Measurements from ENCODE around the gene MINDY2.
"Not testable (repeated sequence)": the region's sequence is repeated elsewhere in the genome, so short reads cannot be mapped to it uniquely, and the experiment has no call there.

Gene MINDY2

DNA sequence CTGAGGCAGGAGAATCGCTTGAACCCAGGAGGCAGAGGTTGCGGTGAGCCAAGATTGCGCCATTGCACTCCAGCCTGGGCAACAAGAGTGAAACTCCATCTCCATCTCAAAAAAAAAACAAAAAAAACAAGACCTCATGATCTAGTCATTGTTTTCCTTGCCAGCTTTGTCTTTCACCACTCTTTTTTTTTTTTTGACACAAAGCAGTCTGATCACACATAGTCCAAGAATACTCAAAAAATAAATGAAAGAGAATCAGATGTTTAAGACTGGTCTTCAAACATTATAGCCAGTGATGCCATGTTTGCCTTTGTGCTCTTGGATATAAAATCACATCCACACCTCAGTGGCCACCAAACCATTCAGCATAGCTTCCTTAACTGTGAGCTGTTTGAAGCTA, 15.8 kb upstream of the MINDY2 start:
- no peak for DNase-seq (ENCODE audit: low read depth)

DNA sequence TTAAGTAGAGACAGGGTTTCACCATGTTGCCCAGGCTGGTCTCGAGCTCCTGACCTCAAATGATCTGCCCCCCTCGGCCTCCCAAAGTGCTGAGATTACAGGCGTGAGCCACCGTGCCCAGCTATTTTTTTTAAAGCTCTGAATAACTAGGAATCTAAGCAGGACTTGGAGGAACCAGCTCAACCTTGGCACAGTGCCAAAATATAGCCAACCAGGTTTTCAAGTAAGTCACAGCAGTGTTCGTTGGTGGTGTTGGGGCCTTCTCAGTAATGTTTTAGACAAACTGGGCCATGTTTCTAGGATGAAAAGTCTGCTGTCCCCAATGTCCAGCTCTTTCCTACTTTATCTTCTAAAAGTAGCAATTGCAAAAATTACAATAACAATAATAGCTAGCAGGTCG, 15.1 kb upstream of the MINDY2 start:
- no peak for DNase-seq (ENCODE audit: low read depth)

DNA sequence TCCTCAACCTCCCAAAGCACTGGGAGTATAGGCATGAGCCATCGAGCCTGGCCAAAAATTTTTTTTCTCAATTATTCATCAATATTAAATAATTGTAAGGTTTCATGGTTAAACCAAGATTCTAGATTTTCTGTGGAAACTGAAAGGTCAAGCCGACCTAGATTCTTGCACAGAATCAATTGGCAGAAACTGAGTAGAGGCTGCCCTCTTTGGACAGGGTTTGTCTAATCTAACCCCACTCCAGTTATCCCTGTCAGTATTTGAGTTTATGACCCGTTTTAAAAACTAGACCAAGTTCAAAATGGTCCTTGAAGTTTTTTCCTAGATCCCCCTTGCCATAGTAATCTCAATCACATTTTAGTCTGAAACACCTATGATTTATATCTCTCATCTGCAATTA, 13.0 kb upstream of the MINDY2 start:
- no peak for DNase-seq (ENCODE audit: low read depth)

DNA sequence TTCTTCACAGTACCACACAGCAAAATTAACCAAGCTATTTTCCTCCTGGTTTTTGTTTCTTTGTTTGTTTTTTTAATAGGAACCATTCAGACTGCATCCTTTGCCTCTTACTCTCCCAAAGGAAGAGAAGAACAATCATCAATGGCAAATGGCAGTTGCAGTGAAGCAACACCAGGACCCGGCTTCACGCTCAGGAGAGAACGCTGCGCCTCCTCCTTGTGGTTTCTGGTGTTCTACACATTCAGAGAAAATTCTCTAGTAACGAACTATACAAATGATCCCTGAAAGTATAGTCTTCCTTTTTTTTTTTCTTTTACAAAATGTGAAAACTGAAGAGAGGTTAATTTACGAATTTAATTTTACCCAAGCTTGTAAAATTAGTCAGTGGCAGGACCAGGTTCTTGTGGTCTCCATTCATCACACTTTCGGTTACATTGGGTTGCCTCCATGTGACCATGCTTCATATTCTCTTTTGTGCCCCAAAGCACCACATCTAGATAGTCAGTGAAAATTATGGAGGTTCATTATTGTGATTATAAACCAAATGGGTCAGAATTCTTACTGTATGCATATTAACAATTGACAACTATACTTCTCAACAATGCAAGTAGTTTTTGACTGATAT, 10.6 kb upstream of the MINDY2 start:
- no peak for DNase-seq (ENCODE audit: low read depth)

DNA sequence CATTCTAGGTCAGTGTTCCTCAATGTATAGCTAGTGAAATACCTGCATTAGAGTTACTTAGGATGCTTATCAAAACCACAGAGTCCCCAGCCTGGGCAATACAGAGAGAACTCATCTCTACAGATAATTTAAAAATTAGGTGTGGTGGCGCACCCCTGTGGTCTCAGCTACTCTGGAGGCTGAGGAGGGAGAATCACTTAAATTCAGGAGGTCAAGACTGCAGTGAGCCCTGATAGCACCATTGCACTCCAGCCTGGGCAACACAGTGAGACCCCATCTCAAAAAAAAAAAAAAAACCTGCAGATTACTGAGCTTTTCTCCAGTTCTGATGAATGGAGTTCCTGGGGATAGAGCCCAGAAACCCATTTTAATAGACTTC, 10.1 kb upstream of the MINDY2 start:
- no peak for DNase-seq (ENCODE audit: low read depth)

DNA sequence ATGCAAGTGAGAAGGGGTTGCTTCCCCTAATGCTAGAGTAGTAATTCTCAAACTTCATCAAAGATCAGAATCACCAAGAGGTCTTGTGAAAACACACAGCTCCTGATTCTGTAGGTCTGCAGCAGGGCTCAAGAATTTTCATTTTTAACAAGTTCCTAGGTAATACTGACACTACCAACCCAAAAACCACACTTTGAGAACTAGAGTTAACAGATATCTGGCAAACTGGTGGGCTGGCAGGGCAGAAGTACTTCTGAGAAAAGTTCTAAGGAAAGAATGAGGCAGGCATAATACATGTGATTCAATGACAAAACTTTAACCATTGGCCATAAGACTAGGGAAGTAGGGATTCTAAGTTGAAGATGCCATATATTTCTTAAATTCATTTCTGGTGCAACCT, 8.8 kb upstream of the MINDY2 start:
- no peak for DNase-seq (ENCODE audit: low read depth)

DNA sequence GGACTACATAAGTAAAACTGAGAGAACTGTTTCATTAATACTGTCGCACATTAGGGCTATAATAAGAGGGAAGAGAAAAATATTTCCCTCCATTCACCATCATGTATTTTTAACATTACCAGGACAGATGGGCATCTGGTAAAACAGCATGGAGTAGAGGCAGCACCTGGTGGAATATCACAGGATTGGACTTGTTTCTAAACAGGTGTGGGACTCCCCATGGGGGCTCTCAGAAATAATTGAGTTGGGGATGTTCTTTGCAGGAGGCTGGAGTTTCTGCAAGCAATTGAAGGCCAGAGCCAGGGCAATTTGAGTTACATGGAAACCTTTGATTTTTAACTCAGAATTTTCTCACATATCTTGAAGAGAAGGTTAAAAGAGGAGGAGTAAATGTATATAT, 8.4 kb upstream of the MINDY2 start:
- DNase-seq (ENCODE audit: low read depth), result no peak

DNA sequence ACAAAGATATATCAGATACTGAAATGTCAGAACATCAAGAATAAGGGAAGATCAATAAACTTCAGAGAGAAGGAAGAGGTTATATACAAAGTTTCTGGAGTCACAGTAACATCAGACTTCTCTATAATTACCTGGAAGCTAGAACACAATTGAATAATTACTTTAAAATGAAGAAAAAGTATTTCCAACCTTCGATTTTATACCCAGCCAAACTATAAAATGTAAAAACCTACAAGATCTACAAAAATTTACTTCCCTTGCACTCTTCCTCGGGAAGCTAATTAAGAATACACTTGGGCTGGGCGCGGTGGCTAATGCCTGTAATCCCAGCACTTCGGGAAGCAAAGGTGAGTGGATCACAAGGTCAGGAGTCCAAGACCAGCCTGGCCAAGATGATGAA, 6.6 kb upstream of the MINDY2 start:
- no peak for DNase-seq (ENCODE audit: low read depth)

DNA sequence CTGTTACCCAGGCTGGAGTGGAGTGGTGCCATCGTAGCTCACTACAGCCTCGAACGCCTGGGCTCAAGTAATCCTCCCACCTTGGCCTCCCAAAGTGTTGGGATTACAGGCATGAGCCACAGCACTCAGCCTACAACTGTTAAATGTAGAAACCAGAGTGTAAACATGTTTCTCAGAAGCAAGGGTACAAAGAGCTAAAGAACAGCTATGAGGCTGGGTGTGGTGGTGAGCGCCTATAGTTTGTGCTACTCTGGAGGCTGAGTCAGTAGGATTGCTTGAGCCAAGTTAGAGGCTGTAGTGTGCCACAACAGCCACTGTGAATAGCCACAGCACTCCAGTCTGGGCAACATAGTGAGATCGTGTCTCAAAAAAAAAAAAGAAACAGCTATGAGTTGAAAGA, 4.8 kb upstream of the MINDY2 start:
- no peak for DNase-seq (ENCODE audit: low read depth)

DNA sequence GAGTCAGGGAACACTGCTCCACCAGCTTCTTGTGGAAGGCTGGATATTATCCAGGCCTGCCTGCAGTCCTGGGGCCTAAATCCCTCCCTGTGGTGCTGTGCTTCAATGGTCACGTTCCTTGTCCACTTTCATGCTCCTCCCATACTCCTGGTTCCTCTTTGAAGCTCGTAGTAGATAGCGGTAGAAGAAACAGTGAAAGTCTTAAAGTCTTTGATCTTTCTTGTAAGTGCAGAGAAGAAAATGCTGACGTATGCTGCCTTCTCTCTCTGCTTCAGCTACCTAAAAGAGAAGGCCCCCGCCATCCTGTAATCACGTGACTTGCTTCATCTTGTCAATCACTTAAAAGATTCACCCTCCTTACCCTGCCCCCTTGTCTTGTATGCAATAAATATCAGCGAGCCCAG, 2.5 kb upstream of the MINDY2 start:
- DNase-seq (ENCODE audit: low read depth), result not testable (repeated sequence)

DNA sequence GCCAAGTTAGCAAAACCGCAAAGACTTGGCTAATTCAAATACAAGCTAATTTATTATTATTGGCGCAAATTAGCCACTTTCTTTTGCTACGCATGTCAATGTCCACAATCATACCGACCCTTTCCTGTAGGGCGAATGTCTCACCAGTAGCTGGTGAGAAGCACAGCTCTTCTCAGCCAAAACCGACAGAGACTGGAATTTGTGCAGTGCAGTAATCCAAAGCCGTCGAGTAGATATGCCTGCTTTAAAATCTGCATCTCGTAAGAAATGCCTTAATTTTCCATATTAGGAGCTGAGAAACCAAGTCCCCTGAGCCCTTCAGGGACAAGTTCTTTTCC, 614 bp upstream of the MINDY2 start:
- no peak for DNase-seq (ENCODE audit: low read depth)

DNA sequence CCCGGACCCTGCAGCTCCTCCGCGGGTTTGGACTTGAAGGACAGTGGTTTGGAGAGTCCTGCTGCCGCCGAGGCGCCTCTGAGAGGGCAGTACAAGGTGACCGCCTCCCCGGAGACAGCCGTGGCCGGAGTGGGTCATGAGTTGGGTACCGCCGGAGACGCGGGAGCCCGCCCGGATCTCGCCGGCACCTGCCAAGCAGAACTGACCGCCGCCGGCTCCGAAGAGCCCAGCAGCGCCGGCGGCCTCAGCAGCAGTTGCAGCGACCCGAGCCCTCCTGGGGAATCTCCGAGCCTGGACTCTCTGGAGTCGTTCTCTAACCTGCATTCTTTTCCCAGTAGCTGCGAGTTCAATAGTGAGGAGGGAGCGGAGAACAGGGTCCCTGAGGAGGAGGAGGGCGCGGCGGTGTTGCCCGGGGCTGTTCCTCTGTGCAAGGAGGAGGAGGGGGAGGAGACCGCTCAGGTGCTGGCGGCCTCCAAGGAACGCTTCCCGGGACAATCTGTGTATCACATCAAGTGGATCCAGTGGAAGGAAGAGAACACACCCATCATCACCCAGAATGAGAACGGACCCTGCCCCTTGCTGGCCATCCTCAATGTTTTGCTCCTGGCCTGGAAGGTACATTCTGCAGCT, 634 bp downstream of the MINDY2 start:
- DNase-seq (ENCODE audit: low read depth), result no peak

DNA sequence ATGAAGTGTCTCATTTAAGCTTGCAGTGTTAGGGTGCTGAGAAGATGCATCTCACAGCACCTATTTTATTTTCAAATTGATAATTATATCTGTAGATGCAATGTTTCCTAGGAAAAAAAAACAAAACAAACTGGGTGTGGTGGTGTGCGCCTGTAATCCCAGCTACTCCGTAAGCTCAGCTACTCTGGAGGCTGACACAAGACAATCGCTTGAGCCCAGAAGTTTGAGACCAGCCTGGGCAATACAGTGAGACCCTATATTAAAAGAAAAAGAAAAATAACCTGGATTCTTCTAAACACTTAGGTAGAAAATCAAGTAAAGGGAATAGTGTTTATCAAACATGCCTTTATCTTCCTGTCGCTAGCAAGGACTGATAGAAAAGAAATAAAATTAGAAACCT, 1.9 kb downstream of the MINDY2 start:
- DNase-seq (ENCODE audit: low read depth), result no peak

DNA sequence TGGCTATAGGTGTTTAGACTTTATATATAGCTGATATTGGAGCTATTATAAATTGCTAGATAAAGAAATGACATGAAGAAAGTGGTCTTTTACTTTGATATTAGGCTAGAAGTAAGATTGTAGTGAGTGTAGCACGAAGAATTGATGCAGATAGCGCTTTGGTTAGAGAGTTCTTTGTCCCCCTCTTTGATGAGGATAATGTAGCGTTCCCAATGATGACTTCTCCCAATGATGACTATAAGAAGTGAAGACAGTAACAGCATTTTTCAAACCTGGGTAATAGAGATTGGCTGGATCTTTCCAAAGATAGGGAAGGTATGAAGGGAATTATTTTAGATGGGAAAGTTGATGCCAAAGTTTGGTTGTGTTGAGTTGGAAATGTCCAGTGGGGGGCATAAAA, 4.3 kb downstream of the MINDY2 start:
- DNase-seq (ENCODE audit: low read depth), result no peak

DNA sequence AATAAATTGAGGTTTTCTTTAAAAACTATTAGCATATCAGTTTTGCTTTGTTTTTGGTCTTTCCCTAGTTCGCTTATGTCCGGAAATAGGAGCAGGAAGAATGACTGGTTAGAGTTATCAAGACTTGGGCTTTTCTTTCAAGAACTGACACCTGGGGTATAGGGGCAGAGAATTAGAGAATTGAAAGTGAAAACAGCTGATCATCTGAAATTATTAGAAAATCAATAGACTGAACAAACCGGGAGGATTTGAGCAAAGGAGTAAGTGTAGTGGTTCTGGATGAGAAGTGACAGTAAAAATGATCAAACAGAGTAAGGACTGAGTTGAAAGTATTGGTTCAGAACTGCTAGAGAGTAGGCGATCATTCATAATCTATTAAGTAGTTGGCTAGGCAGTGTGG, 6.0 kb downstream of the MINDY2 start:
- no peak for DNase-seq (ENCODE audit: low read depth)

DNA sequence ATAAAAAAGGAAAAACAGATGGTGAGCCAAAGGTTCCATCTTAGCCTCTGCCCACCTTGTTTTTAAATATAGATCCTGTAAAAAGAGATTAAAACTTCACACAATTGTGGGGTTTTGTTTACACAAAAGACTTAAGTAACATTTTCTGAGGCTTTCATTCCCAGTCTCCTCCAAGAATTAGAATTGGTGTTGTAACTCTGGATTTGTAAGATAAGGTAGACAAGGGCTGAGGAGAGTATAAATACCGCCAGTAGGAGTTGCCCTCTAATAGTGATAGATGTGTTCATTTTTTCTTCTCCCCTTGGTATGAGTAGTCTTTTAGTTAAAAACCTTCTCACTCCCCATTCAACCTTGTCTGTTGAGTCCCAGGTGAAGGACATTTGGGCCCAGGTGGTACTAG, 8.5 kb downstream of the MINDY2 start:
- DNase-seq (ENCODE audit: low read depth), result no peak

DNA sequence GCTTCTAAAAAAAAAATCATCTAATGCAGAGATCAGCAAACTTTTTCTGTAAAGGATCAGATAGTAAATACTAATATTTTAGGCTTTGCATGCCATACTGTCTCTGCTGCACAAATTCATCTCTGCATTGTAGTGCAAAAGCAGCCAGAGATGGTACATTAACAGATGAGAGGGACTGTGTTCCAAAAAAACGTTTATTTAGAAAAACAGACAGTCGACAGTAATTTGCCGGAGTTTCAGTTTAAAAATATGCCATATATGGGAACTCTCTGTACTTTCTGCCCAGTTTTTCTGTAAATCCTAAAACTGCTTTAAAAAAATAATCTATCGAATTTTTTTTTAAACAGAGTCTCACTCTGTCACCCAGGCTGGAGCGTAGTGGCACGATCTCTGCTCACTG, 14.3 kb downstream of the MINDY2 start:
- DNase-seq (ENCODE audit: low read depth), result no peak

DNA sequence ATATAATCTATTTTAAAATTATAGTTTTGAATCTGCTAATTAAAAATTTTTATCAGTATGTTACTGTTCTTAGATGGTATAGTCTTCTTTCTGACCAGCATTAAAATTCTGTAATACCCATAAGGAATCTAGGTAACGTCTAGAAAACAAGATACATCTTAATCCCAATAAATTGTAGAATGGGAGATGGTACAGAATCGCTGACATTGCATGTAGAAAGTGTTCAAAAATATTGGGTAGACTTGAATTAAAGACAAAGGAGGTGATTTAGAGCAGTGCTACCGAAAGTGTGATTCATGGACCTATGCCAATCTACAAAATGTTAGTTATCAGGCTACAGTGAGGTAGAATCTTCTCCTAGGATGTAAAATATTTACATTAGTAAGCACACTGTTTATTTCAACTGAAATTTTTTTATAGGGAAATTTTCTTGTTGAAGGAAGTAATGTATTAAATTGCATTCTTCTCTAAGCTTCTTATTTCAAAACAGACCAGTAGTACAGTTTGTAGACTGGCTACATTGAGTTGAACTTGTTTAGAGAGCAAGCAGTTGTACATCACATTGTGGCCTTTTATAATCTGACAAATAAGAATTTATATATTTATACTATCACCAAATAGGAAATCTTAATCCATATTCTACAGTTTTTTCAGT, 17.1 kb downstream of the MINDY2 start:
- DNase-seq (ENCODE audit: low read depth), result no peak

DNA sequence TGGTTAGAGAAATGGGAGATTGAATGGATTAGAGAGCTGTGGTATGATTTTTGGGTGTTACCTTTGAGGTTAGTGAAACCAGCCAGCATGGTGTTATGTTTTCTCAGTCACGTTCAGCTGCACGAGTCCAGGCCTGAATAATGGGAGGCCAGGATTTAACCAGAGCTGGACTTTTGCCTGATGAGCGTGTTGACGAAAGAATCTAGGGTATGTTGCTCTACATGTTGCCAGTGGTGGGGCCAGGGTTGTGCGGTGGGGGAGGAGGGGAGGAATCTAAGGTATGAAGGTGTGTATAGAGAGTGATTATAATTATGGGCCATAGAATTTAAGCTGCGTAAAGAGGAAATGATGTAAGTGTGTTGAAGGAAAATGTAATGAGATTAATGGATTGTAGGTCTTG, 22.8 kb downstream of the MINDY2 start:
- DNase-seq (ENCODE audit: low read depth), result no peak

DNA sequence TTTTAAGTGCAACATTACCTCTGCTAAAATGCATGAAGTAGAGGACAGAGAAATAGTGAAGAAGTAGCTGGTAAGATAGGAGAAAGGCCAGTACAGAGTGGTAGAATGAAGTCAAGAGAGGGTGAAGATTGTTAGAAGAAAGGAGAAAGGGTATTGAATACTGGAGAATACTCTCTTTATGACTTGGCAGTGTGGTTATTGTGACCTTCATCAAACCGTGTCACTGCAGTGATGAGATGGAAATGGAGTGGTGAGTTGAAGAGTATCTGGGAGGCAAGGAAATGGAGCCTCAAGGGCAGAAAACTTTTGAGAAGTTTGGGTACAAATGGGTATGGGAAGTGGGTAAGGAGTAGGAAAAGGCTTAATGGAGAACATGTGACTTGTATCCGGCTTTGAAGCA, 24.7 kb downstream of the MINDY2 start:
- no peak for DNase-seq (ENCODE audit: low read depth)

DNA sequence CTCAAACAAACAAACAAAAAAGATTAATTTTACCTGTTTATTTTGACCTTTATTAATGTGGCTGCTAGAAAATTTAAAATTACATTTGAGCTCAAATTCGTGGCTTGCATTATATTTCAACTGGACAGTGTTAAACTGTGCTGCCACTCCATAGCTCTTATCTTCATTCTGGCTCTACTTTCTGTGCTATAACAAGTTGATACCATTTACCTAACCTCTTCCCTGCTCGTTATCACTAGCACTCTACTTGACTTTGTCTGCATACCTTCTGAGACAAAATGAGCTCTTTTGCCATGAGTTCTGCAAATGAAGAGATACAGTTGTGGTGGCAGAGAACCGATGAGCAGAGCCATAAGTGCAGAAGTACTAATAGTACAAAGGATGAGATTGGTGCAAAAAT, 26.4 kb downstream of the MINDY2 start:
- no peak for DNase-seq (ENCODE audit: low read depth)

DNA sequence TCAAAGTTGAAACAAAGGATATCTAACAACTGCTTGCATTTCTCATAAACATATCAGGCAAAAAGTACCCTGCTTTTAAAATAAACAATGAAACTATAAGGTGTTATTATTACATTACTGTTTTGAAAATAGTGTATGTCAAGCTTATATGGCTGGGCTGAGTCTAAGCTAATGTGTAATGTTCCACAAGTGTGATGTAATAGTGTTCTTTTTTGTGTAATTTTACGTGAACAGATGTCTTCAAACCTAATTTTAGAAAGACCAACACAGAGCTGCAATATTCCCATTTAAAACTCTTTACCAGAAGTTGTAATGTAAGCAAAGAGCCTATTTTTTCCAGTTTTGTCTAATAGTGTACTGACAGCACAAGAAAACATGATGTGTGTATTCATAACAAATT, 34.0 kb downstream of the MINDY2 start:
- DNase-seq (ENCODE audit: low read depth), result no peak

DNA sequence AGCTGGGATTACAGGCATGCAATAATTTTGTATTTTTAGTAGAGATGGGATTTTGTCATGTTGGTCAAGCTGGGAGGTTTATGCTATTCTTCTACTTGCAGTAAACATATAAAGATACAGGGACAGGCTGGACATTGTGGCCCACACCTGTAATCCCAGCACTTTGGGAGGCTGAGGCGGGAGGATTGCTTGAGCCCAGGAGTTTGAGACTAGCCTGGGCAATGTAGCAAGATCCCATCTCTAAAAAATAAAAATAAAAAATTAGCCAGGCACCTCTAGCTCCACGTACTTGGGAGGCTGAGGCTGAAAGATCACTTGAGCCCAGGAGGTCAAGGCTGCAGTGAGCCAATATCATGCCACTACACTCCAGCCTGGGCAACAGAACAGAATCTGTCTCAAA, 52.2 kb downstream of the MINDY2 start:
- not testable (repeated sequence) for DNase-seq (ENCODE audit: low read depth)

DNA sequence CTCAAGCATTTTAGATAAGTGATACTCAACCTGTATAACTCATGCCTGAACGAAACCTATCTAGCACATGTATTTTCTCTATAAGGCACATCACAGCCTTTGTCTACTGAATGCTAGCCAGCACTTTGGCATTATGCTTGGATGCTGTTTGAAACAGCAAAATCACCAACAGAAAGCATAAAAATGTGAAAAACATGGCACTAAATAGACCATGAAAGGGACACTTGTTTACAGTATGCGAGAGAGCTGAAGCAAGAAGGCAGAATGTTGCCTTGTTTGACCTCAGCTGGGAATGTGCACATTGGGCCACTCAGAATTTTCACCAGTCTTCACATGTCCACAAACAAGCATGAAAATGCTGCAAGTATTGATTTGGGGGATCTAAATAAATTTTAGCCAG, 59.5 kb downstream of the MINDY2 start:
- DNase-seq (ENCODE audit: low read depth), result no peak

Data from T-helper 22 cell (primary cell).